GM08714 (cell line): Measurements from ENCODE around the gene ZNF672.

Experiments
- H3K4me3 ChIP-seq: fragments of 200-500 bp; sonication (Bioruptor generic); 2 replicates; pipeline ENCODE4 v1.5.1; 2014; ENCODE audit warnings: mild to moderate bottlenecking, low read length, inconsistent platforms
- ZNF274 ChIP-seq: IDR thresholded peaks from 2 replicates; pipeline ENCODE4 v1.6.1; 2012; ENCODE audit warnings: mild to moderate bottlenecking, low read depth, low read length

The ZNF672 gene

GRCh38 chr1:248810000-248810726, 27.9 kb upstream of the ZNF672 start:
- TF ChIP-seq ZNF274: no peak
- H3K4me3 ChIP-seq: no peak overlapping the region

- H3K4me3 ChIP-seq: no peak overlapping the region
- no peak for TF ChIP-seq ZNF274
Observed at GRCh38 chr1:248810727-248811513, 27.1 kb upstream of the ZNF672 start.

- no peak overlapping the region for H3K4me3 ChIP-seq
- no peak for TF ChIP-seq ZNF274
Observed at GRCh38 chr1:248811514-248812490, 26.2 kb upstream of the ZNF672 start.

- no peak overlapping the region for H3K4me3 ChIP-seq
- no peak for TF ChIP-seq ZNF274
Observed at GRCh38 chr1:248812736-248813425, 25.1 kb upstream of the ZNF672 start.

GRCh38 chr1:248813546-248813945, 24.5 kb upstream of the ZNF672 start:
- TF ChIP-seq ZNF274: no peak
- no peak overlapping the region for H3K4me3 ChIP-seq

GRCh38 chr1:248814351-248814750, 23.7 kb upstream of the ZNF672 start:
- no peak for TF ChIP-seq ZNF274
- no peak overlapping the region for H3K4me3 ChIP-seq

GRCh38 chr1:248815407-248816034, 22.5 kb upstream of the ZNF672 start:
- TF ChIP-seq ZNF274: no peak

GRCh38 chr1:248816042-248816851, 21.8 kb upstream of the ZNF672 start:
- no peak overlapping the region for H3K4me3 ChIP-seq
- TF ChIP-seq ZNF274: no peak

More at GRCh38 chr1:248815407-248816034, 22.5 kb upstream of the ZNF672 start:
- H3K4me3 ChIP-seq: no peak overlapping the region

GRCh38 chr1:248817065-248817464, 21.0 kb upstream of the ZNF672 start:
- TF ChIP-seq ZNF274: no peak
- no peak overlapping the region for H3K4me3 ChIP-seq

- H3K4me3 ChIP-seq: no peak overlapping the region
- no peak for TF ChIP-seq ZNF274
Observed at GRCh38 chr1:248818505-248819374, 19.3 kb upstream of the ZNF672 start.

GRCh38 chr1:248820041-248820585, 17.9 kb upstream of the ZNF672 start:
- no peak for TF ChIP-seq ZNF274

More at GRCh38 chr1:248820041-248820585, 17.9 kb upstream of the ZNF672 start:
- H3K4me3 ChIP-seq: no peak overlapping the region
